Keratinocyte (primary cell): ENCODE results near the gene TEKT5. TPM values are rescaled to one million over a fixed set of nuclear protein-coding genes. Genes with fewer than 3 reads are reported as not detected.

Source experiments
- DNase-seq: peaks from one replicate; pipeline ENCODE4 v3.0.0-alpha.2; 2011; ENCODE audit warnings: low read depth, missing footprints, low spot score
- FAIRE-seq: peaks from 2 replicates; lab custom pipeline; 2011; peaks lifted over from hg19 to GRCh38; lab: Jason Lieb, UNC
- H2AFZ ChIP-seq: 2 replicates; pipeline ENCODE4 v1.6.0; 2012; ENCODE audit warnings: low read length, control low read depth, inconsistent platforms; ENCODE audit not compliant: control insufficient read depth
- H3K27ac ChIP-seq: 2 replicates; pipeline ENCODE4 v1.5.1; 2011; ENCODE audit warnings: low read length; ENCODE audit not compliant: control insufficient read depth, insufficient read depth
- H3K27me3 ChIP-seq: 3 replicates; pipeline ENCODE4 v1.6.0; 2011; ENCODE audit warnings: low read length; ENCODE audit not compliant: control insufficient read depth, insufficient read depth; ENCODE audit errors: extremely low read depth
- H3K36me3 ChIP-seq, 2 experiments: 2 replicates in 1 of 2; 3 replicates in 1 of 2; pipeline ENCODE4 v1.5.1; 2011; ENCODE audit warnings: low read length in 2 of 2, mild to moderate bottlenecking in 1 of 2; ENCODE audit not compliant: control insufficient read depth in 2 of 2, insufficient read depth in 2 of 2; ENCODE audit errors: extremely low read depth in 1 of 2
- H3K4me1 ChIP-seq: 3 replicates; pipeline ENCODE4 v1.5.1; 2011; ENCODE audit warnings: low read length; ENCODE audit not compliant: control insufficient read depth, insufficient read depth; ENCODE audit errors: extremely low read depth
- H3K4me2 ChIP-seq: 3 replicates; pipeline ENCODE4 v1.6.0; 2011; ENCODE audit warnings: low read depth, low read length; ENCODE audit not compliant: control insufficient read depth, insufficient read depth; ENCODE audit errors: extremely low read depth
- H3K4me3 ChIP-seq, 3 experiments: fragments of 200-600 bp in 1 of 3; sonication (generic) in 1 of 3; 2 replicates in 2 of 3; 3 replicates in 1 of 3; pipeline ENCODE4 v1.5.1; 2011 to 2016; ENCODE audit warnings: low read length in 3 of 3, mild to moderate bottlenecking in 3 of 3, control low read depth in 2 of 3, inconsistent platforms in 1 of 3, low read depth in 1 of 3, mixed read lengths in 1 of 3, mixed run types in 1 of 3, moderate library complexity in 1 of 3; ENCODE audit not compliant: control insufficient read depth in 2 of 3, insufficient read depth in 2 of 3; ENCODE audit errors: extremely low read depth in 1 of 3
- H3K79me2 ChIP-seq: 2 replicates; pipeline ENCODE4 v1.6.0; 2012; ENCODE audit warnings: low read length; ENCODE audit not compliant: control insufficient read depth, insufficient read depth
- H3K9ac ChIP-seq: 3 replicates; pipeline ENCODE4 v1.6.0; 2011; ENCODE audit warnings: low read length; ENCODE audit not compliant: control insufficient read depth, insufficient read depth; ENCODE audit errors: extremely low read depth
- H3K9me1 ChIP-seq: 3 replicates; pipeline ENCODE4 v1.6.0; 2011; ENCODE audit warnings: low read length; ENCODE audit not compliant: control insufficient read depth, insufficient read depth; ENCODE audit errors: extremely low read depth
- H3K9me3 ChIP-seq: 2 replicates; pipeline ENCODE4 v1.5.1; 2012; ENCODE audit warnings: low read depth, low read length; ENCODE audit not compliant: control insufficient read depth
- H4K20me1 ChIP-seq: 3 replicates; pipeline ENCODE4 v1.6.0; 2011; ENCODE audit warnings: low read length; ENCODE audit not compliant: control insufficient read depth, insufficient read depth; ENCODE audit errors: extremely low read depth
- EZH2 ChIP-seq: IDR thresholded peaks from one replicate; pipeline ENCODE4 v1.6.1; 2012; ENCODE audit warnings: inconsistent platforms, mild to moderate bottlenecking, low read length, moderate library complexity
- dilution Hi-C: fragments of 300-500 bp; cut with MboI; formaldehyde crosslinking; loops from one replicate; pipeline ENCODE4 v1.7.0; 2020; ENCODE audit warnings: low sequenced_read_pairs; ENCODE audit not compliant: extremely low pct_ligation_motif_present
- polyA plus RNA-seq, 5 experiments: library from polyadenylated mRNA; depleted of rRNA in 3 of 5; stranded (reverse) in 3 of 5; stranded (forward) in 1 of 5; unstranded in 1 of 5; fragments of >200 nt; gene quantifications; 1 replicate in 1 of 5; 2 replicates in 3 of 5; 3 replicates in 1 of 5; pipeline versions ENCODE4 v1.2.1 to v1.2.3, GENCODE V29; 2011 to 2012; ENCODE audit warnings: missing spikeins in 2 of 5, low read depth in 1 of 5, low replicate concordance in 1 of 5
- TF ChIP-seq, protein P1 (sequence below), 3 experiments: IDR thresholded peaks in 1 of 3; conservative IDR thresholded peaks in 1 of 3; optimal IDR thresholded peaks in 1 of 3; 2 replicates in 2 of 3; 3 replicates in 1 of 3; pipeline versions ENCODE3 to v1.5.1; 2011; ENCODE audit warnings: low read length in 3 of 3, mild to moderate bottlenecking in 3 of 3, moderate library complexity in 2 of 3, control low read depth in 1 of 3, inconsistent platforms in 1 of 3; ENCODE audit not compliant: insufficient read depth in 2 of 3; ENCODE audit errors: extremely low read depth in 1 of 3

Gene TEKT5
- polyA plus RNA-seq, 1 donor (not counting 4 experiments of a cell fraction or from before 2014, with no cell fraction given) = not detected

GRCh38 chr16:10613785-10614485, 80.8 kb downstream of the TEKT5 start:
- FAIRE-seq = no peak

GRCh38 chr16:10612649-10613179, 82.0 kb downstream of the TEKT5 start:
- no peaks in the 10 kb centered on the region for H3K9me1 ChIP-seq
- no peak for FAIRE-seq

More at GRCh38 chr16:10613785-10614485, 80.8 kb downstream of the TEKT5 start:
- no peaks in the 10 kb centered on the region for H3K27me3 ChIP-seq
- TF ChIP-seq, protein P1, sequence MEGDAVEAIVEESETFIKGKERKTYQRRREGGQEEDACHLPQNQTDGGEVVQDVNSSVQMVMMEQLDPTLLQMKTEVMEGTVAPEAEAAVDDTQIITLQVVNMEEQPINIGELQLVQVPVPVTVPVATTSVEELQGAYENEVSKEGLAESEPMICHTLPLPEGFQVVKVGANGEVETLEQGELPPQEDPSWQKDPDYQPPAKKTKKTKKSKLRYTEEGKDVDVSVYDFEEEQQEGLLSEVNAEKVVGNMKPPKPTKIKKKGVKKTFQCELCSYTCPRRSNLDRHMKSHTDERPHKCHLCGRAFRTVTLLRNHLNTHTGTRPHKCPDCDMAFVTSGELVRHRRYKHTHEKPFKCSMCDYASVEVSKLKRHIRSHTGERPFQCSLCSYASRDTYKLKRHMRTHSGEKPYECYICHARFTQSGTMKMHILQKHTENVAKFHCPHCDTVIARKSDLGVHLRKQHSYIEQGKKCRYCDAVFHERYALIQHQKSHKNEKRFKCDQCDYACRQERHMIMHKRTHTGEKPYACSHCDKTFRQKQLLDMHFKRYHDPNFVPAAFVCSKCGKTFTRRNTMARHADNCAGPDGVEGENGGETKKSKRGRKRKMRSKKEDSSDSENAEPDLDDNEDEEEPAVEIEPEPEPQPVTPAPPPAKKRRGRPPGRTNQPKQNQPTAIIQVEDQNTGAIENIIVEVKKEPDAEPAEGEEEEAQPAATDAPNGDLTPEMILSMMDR (optimal IDR thresholded peaks at IDR 0.05 in 1 of 3, IDR thresholded peaks at IDR 0.05 in 1 of 3, conservative IDR thresholded peaks at IDR 0.05 in 1 of 3; ENCODE audit: extremely low read depth in 1 of 3, insufficient read depth in 2 of 3, low read length in 3 of 3) = no peak
- no peak for TF ChIP-seq EZH2
- H3K9me3 ChIP-seq = no peaks in the 10 kb centered on the region
- peaks cover 37% of the 10 kb centered on the region for H3K4me1 ChIP-seq
- DNase-seq = no peak
- dilution Hi-C loops = no loop called here
- no peaks in the 10 kb centered on the region for H3K79me2 ChIP-seq
- no peak overlapping the region for H2AFZ ChIP-seq
- no peak overlapping the region for H3K9ac ChIP-seq
- no peaks in the 10 kb centered on the region for H3K9me1 ChIP-seq
- no peak overlapping the region for H3K27ac ChIP-seq
- no peaks in the 10 kb centered on the region for H4K20me1 ChIP-seq
- no peak overlapping the region for H3K4me2 ChIP-seq
- no peak overlapping the region for H3K4me3 ChIP-seq
- H3K36me3 ChIP-seq = no peaks in the 10 kb centered on the region

More at GRCh38 chr16:10612649-10613179, 82.0 kb downstream of the TEKT5 start:
- DNase-seq = no peak
- dilution Hi-C loops = no loop called here
- Histone ChIP-seq H3K4me2 (no peak overlapping the region), H3K4me3 (no peak overlapping the region), H4K20me1 (no peaks in the 10 kb centered on the region), H2AFZ (no peak overlapping the region), H3K27me3 (no peaks in the 10 kb centered on the region), H3K36me3 (no peaks in the 10 kb centered on the region), H3K4me1 (peaks cover 25% of the 10 kb centered on the region), H3K27ac (no peak overlapping the region), H3K9ac (no peak overlapping the region), H3K79me2 (no peaks in the 10 kb centered on the region), H3K9me3 (no peaks in the 10 kb centered on the region)
- no peak for TF ChIP-seq EZH2
- TF ChIP-seq, protein P1 (optimal IDR thresholded peaks at IDR 0.05 in 1 of 3, IDR thresholded peaks at IDR 0.05 in 1 of 3, conservative IDR thresholded peaks at IDR 0.05 in 1 of 3; ENCODE audit: extremely low read depth in 1 of 3, insufficient read depth in 2 of 3, low read length in 3 of 3) = no peak
